GM10266 (cell line): ENCODE results near the gene CTR9.
A peak's percentile ranks its signal among the peaks of the same experiment; 100 is the strongest.

Experiments
- DNase-seq: peaks from one replicate; pipeline ENCODE4 v3.0.0; 2012; ENCODE audit errors: extremely low spot score
- CTCF ChIP-seq: IDR thresholded peaks from 2 replicates; pipeline ENCODE4 v1.5.1; 2012; ENCODE audit warnings: mild to moderate bottlenecking, low read depth; ENCODE audit not compliant: control insufficient read depth, insufficient read depth; ENCODE audit errors: missing control alignments

CTR9 gene

GRCh38 chr11:10779086-10779485, 28.0 kb downstream of the CTR9 start:
- no peak for DNase-seq
- no peak for TF ChIP-seq CTCF

GRCh38 chr11:10780040-10780439, 29.0 kb downstream of the CTR9 start:
- no peak for DNase-seq
- no peak for TF ChIP-seq CTCF

- no peak for DNase-seq
- TF ChIP-seq CTCF, result no peak
These were observed 33.4 kb downstream of the CTR9 start for GRCh38 chr11:10784232-10785145.

DNA sequence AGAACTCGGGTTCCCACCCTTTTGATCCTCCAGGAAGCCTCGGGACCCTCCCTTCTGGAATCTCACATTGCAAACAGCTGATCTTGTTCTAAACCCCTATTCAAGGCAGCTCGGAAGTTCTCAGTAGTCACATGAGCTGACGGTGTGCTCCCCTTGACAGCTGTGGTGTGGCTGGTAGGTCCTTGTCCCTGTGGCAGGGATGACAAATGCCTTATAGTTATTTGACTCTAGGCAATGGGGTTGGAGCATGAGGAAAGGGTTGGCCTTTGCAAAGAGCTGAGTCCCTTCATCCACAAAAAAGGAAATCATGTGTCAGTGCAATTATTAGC, 34.1 kb downstream of the CTR9 start:
- TF ChIP-seq CTCF, result no peak
- no peak for DNase-seq

DNA sequence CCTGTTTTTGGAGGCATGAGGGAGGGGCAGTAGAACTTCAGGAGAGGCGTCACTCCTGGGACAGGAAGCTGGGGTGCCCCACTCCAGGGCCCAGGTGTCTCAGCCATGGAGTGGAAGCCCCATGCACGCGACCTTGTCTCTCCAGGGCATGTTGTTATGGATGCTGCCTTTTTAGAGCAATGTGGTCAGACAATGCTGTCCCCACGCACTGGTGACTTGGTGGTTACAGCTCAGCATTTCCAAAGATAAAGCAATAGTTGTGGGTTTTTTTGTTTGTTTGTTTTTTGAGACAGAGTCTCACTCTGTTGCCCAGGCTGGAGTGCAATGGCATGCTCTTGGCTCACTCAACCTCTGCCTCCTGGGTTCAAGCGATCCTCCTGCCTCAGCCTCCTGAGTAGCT, 35.4 kb downstream of the CTR9 start:
- no peak for TF ChIP-seq CTCF
- no peak for DNase-seq

DNA sequence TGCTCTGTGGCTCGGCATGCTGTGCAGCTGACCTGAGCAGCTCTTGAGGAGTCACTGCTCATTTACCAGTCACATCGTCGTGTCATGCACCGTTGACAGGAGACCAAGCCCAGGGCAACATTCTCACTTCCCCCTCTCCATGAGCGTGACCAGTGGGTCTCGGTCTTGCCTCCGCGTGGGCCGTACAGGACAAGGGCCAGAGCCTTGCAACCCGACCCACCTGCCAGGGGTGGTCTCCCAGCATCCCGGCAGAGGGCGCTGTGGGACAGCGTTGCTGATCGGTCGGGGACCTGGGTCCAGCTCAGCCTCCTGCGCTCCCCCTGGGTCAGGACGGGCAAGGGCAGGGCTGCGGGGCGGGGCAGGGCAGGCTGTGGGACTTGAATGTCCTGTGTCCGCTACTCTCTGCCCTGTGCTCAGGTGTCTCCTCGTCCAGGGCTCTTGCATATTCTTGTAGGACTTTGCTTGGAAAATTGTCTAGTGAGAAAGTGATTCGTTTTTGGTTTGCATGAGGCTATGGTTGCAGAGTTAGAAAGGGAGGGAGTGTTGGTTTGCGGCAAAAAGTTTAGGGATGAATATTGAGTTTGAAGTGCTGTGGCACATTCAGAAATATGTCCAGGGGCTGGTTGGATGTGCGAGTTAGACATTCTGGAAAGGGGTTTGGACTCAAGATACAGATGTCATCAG, 41.5 kb downstream of the CTR9 start:
- peak; percentile 96 for TF ChIP-seq CTCF
- peak; percentile 79 for DNase-seq
